ENCODE data around the gene SP3.

- no peak for TF ChIP-seq EZH2 (IDR thresholded peaks at IDR 0.05; ENCODE audit: low read length)
- TF ChIP-seq CTCF (optimal IDR thresholded peaks at IDR 0.05 in 1 of 3, IDR thresholded peaks at IDR 0.05 in 1 of 3, conservative IDR thresholded peaks at IDR 0.05 in 1 of 3; ENCODE audit: extremely low read depth in 1 of 3, insufficient read depth in 2 of 3, low read length in 3 of 3), result no peak
These were observed 30.3 kb downstream of the SP3 start for GRCh38 chr2:173934895-173935294.

All from keratinocyte (primary cell).